GM12891 (cell line): ENCODE data around the gene TEKT4.
"Not testable (repeated sequence)": the region's sequence is repeated elsewhere in the genome, so short reads cannot be mapped to it uniquely, and the experiment has no call there.

ENCODE experiments used
- PAX5 ChIP-seq: IDR thresholded peaks from 2 replicates; pipeline ENCODE4 v1.6.1; 2011; ENCODE audit warnings: low read length, moderate library complexity, mild to moderate bottlenecking; ENCODE audit not compliant: insufficient read depth, severe bottlenecking
- POLR2A ChIP-seq: IDR thresholded peaks from 2 replicates; pipeline ENCODE4 v1.6.1; 2011; ENCODE audit warnings: low read depth, low read length, control low read depth
- POLR2AphosphoS5 ChIP-seq: IDR thresholded peaks from 2 replicates; pipeline ENCODE4 v1.6.1; 2011; ENCODE audit warnings: low read depth, low read length, control low read depth
- POU2F2 ChIP-seq: IDR thresholded peaks from 2 replicates; pipeline ENCODE4 v1.6.1; 2011; ENCODE audit warnings: low read depth, mild to moderate bottlenecking, control low read depth, low read length, moderate library complexity
- SPI1 ChIP-seq: IDR thresholded peaks from 2 replicates; pipeline ENCODE4 v1.6.1; 2011; ENCODE audit warnings: low read depth, low read length, control low read depth
- TAF1 ChIP-seq: IDR thresholded peaks from 2 replicates; pipeline ENCODE4 v1.6.1; 2011; ENCODE audit warnings: low read depth, low read length, control low read depth

DNA sequence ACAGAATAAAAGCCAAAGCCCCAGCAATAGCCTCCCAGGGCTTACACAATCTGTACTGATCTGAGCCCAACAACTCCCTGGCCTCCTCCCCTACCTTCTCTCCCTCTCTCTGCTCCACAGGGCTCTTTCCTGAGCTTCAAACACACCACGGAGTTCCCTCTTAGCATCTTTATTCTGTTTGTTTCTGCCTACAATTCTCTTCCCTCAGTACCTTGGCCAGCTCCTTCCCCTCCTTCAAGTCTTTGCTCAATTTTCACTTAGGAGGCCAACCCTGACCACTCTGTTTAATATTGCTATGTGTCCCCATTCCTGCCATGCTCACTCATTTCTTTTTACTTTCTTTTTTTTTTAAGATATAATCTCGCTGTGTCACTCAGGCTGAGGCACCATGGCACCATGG is 53.8 kb downstream of the TEKT4 start:
- TF ChIP-seq POLR2A, POLR2AphosphoS5, TAF1, POU2F2, PAX5, SPI1: not testable (repeated sequence)
